SK-N-SH (cell line): Measurements from ENCODE around the gene PCDHGA9.

Experiments
- CHD2 ChIP-seq: fragments of 150-350 bp; IDR thresholded peaks from 2 replicates; pipeline ENCODE4 v1.6.1; 2018; ENCODE audit warnings: low read length; ENCODE audit not compliant: partially characterized antibody
- CTCF ChIP-seq: fragments of 200-600 bp; sonication (generic); IDR thresholded peaks from 2 replicates; pipeline ENCODE4 v1.6.1; 2017; ENCODE audit warnings: antibody characterized with exemption, mild to moderate bottlenecking, moderate library complexity
- EP300 ChIP-seq, 2 experiments: IDR thresholded peaks; 2 replicates each; pipeline versions ENCODE4 v1.4.0 to v1.6.1; 2012; ENCODE audit warnings: borderline replicate concordance in 1 of 2, low read depth in 1 of 2, low read length in 1 of 2
- FOXJ3 ChIP-seq: sonication (generic); formaldehyde crosslinking; IDR thresholded peaks from 2 replicates; pipeline ENCODE4 v1.5.1; 2020; ENCODE audit warnings: mild to moderate bottlenecking, missing genetic modification reagents
- GABPA ChIP-seq: IDR thresholded peaks from 2 replicates; pipeline ENCODE4 v1.4.0; 2012; ENCODE audit warnings: low read depth, mild to moderate bottlenecking
- NFIC ChIP-seq: IDR thresholded peaks from 2 replicates; pipeline ENCODE4 v1.4.0; 2012; ENCODE audit warnings: borderline replicate concordance
- NRF1 ChIP-seq: IDR thresholded peaks from 2 replicates; pipeline ENCODE4 v1.6.1; 2012; ENCODE audit warnings: low read depth, mild to moderate bottlenecking, low read length
- RAD21 ChIP-seq: IDR thresholded peaks from 2 replicates; pipeline ENCODE4 v1.6.1; 2012; ENCODE audit warnings: mild to moderate bottlenecking, low read length
- RXRA ChIP-seq: IDR thresholded peaks from 2 replicates; pipeline ENCODE4 v1.4.0; 2012; ENCODE audit warnings: low read depth, mild to moderate bottlenecking, borderline replicate concordance
- SMC3 ChIP-seq: IDR thresholded peaks from 2 replicates; pipeline ENCODE4 v1.6.1; 2012; ENCODE audit warnings: low read depth, low read length, improper control_type of control experiment
- TEAD4 ChIP-seq: IDR thresholded peaks from 2 replicates; pipeline ENCODE4 v1.4.0; 2012; ENCODE audit warnings: mild to moderate bottlenecking, borderline replicate concordance; ENCODE audit not compliant: insufficient read depth
- TF ChIP-seq, protein P1 (sequence below): IDR thresholded peaks from 2 replicates; pipeline ENCODE4 v1.6.1; 2012; ENCODE audit warnings: mild to moderate bottlenecking, low read depth, low read length, moderate library complexity
- TF ChIP-seq, protein P2 (sequence below): IDR thresholded peaks from 2 replicates; pipeline ENCODE4; 2012

GRCh38 chr5:141430332-141431113 lies 27.9 kb downstream of the PCDHGA9 start, which contains the start of gene PCDHGA12:
- no peak for TF ChIP-seq SMC3
- no peak for TF ChIP-seq GABPA
- TF ChIP-seq FOXJ3, result no peak
- TF ChIP-seq NRF1, result no peak
- TF ChIP-seq EP300 (IDR thresholded peaks at IDR 0.05; ENCODE audit: borderline replicate concordance in 1 of 2, low read depth in 1 of 2, low read length in 1 of 2), result no peak
- no peak for TF ChIP-seq CTCF
- TF ChIP-seq CHD2, result no peak
- no peak for TF ChIP-seq RXRA
- no peak for TF ChIP-seq RAD21
- TF ChIP-seq, protein P1, sequence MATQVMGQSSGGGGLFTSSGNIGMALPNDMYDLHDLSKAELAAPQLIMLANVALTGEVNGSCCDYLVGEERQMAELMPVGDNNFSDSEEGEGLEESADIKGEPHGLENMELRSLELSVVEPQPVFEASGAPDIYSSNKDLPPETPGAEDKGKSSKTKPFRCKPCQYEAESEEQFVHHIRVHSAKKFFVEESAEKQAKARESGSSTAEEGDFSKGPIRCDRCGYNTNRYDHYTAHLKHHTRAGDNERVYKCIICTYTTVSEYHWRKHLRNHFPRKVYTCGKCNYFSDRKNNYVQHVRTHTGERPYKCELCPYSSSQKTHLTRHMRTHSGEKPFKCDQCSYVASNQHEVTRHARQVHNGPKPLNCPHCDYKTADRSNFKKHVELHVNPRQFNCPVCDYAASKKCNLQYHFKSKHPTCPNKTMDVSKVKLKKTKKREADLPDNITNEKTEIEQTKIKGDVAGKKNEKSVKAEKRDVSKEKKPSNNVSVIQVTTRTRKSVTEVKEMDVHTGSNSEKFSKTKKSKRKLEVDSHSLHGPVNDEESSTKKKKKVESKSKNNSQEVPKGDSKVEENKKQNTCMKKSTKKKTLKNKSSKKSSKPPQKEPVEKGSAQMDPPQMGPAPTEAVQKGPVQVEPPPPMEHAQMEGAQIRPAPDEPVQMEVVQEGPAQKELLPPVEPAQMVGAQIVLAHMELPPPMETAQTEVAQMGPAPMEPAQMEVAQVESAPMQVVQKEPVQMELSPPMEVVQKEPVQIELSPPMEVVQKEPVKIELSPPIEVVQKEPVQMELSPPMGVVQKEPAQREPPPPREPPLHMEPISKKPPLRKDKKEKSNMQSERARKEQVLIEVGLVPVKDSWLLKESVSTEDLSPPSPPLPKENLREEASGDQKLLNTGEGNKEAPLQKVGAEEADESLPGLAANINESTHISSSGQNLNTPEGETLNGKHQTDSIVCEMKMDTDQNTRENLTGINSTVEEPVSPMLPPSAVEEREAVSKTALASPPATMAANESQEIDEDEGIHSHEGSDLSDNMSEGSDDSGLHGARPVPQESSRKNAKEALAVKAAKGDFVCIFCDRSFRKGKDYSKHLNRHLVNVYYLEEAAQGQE, result no peak
- no peak for TF ChIP-seq NFIC
- TF ChIP-seq, protein P2, sequence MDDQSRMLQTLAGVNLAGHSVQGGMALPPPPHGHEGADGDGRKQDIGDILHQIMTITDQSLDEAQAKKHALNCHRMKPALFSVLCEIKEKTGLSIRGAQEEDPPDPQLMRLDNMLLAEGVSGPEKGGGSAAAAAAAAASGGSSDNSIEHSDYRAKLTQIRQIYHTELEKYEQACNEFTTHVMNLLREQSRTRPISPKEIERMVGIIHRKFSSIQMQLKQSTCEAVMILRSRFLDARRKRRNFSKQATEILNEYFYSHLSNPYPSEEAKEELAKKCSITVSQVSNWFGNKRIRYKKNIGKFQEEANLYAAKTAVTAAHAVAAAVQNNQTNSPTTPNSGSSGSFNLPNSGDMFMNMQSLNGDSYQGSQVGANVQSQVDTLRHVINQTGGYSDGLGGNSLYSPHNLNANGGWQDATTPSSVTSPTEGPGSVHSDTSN, result no peak
- no peak for TF ChIP-seq TEAD4
